GM13977 (cell line): ENCODE measurements around the gene AHDC1.

Experiments used
- DNase-seq: peaks from one replicate; pipeline ENCODE4 v3.0.0; 2012; ENCODE audit warnings: low spot score
- CTCF ChIP-seq: IDR thresholded peaks from 2 replicates; pipeline ENCODE4 v1.5.1; 2012; ENCODE audit warnings: mild to moderate bottlenecking, control low read depth; ENCODE audit not compliant: insufficient read depth; ENCODE audit errors: extremely low read depth, missing control alignments
- in situ Hi-C: fragments of 300-500 bp; cut with MboI; formaldehyde crosslinking; loops from one replicate; pipeline ENCODE4 v1.12.0; 2022; ENCODE audit warnings: low sequenced_read_pairs, low pct_unique_long_range_greater_than_20kb, mixed read lengths, inconsistent platforms; ENCODE audit not compliant: unreplicated experiment

Gene AHDC1

GRCh38 chr1:27596986-27597385 is 7.0 kb downstream of the AHDC1 start:
- no peak for TF ChIP-seq CTCF
- in situ Hi-C loops = no loop called here
- no peak for DNase-seq

- in situ Hi-C loops = no loop called here
These were observed 7.7 kb downstream of the AHDC1 start for GRCh38 chr1:27596261-27596660.

GRCh38 chr1:27595597-27595996 is 8.3 kb downstream of the AHDC1 start:
- no peak for TF ChIP-seq CTCF
- in situ Hi-C loops = no loop called here
- no peak for DNase-seq

More at GRCh38 chr1:27596261-27596660, 7.7 kb downstream of the AHDC1 start:
- no peak for DNase-seq
- no peak for TF ChIP-seq CTCF

- peak; percentile 62 for DNase-seq
- in situ Hi-C loops = no loop called here
- no peak for TF ChIP-seq CTCF
These were observed 9.1 kb downstream of the AHDC1 start for GRCh38 chr1:27594564-27595510.

- no peak for DNase-seq
- no peak for TF ChIP-seq CTCF
- in situ Hi-C loops = no loop called here
These were observed 10.0 kb downstream of the AHDC1 start for GRCh38 chr1:27593678-27594563.

GRCh38 chr1:27592931-27593677 is 10.8 kb downstream of the AHDC1 start:
- TF ChIP-seq CTCF = no peak
- DNase-seq = no peak
- in situ Hi-C loops = no loop called here
